Prostate gland (tissue), 2 donors: ENCODE results near the gene UBE2O. TPM values are rescaled to one million over a fixed set of nuclear protein-coding genes. Genes with fewer than 3 reads are reported as not detected.

Experiments used
- DNase-seq: peaks from one replicate; pipeline ENCODE4 v3.0.0-alpha.2; 2019; ENCODE audit warnings: low spot score
- H3K27ac ChIP-seq, 2 donors: fragments of 200-600 bp; sonication (generic); 2 replicates each; pipeline ENCODE4 v1.5.1; 2017 to 2019
- H3K27me3 ChIP-seq: fragments of 200-600 bp; sonication (generic); replicated peaks from 2 replicates; pipeline ENCODE4 v1.5.1; 2019; ENCODE audit not compliant: insufficient read depth
- H3K36me3 ChIP-seq, 2 donors: fragments of 200-600 bp; sonication (generic); 1 replicate in 1 of 2; 2 replicates in 1 of 2; pipeline versions ENCODE4 v1.5.1 to v1.8.1; 2017 to 2019
- H3K4me1 ChIP-seq: fragments of 200-600 bp; sonication (generic); replicated peaks from 2 replicates; pipeline ENCODE4 v1.5.1; 2019
- H3K4me3 ChIP-seq, 2 donors: fragments of 200-600 bp; sonication (generic); 2 replicates each; pipeline ENCODE4 v1.5.1; 2017 to 2019
- H3K9me3 ChIP-seq: fragments of 200-600 bp; sonication (generic); 2 replicates; pipeline ENCODE4 v1.5.1; 2017
- POLR2A ChIP-seq: fragments of 450-650 bp; IDR thresholded peaks from one replicate; pipeline ENCODE4 v1.6.1; 2016; ENCODE audit warnings: antibody characterized with exemption, mild to moderate bottlenecking
- POLR2AphosphoS5 ChIP-seq: sonication (generic); formaldehyde crosslinking; IDR thresholded peaks from one replicate; pipeline ENCODE4 v1.6.1; 2017; ENCODE audit warnings: antibody characterized with exemption
- WGBS: methylation state at CpG from one replicate; pipeline ENCODE4 v1.1.5; 2018; 5-methylcytosine and 5-hydroxymethylcytosine counted together
- intact Hi-C: fragments of 100-400 bp; cut with DNase I; formaldehyde crosslinking; loops from one replicate; pipeline ENCODE4 v1.14.2; 2022
- total RNA-seq, 2 donors: library from RNA; depleted of rRNA; stranded (reverse); fragments of >200 nt; gene quantifications; one replicate each; pipeline ENCODE4 v1.1.0, GENCODE V29; 2016
- TF ChIP-seq, protein P1 (sequence below), 4 experiments: fragments of 200-600 bp in 2 of 4; fragments of 450-650 bp in 2 of 4; sonication (generic) in 2 of 4; IDR thresholded peaks; 1 replicate in 3 of 4; 2 replicates in 1 of 4; pipeline ENCODE4 v1.5.1; 2016 to 2019; ENCODE audit warnings: antibody characterized with exemption in 4 of 4, mild to moderate bottlenecking in 2 of 4, moderate library complexity in 2 of 4

The UBE2O gene
- total RNA-seq, 2 donors from 2014 or later: 19.9 to 39.8 TPM

DNA sequence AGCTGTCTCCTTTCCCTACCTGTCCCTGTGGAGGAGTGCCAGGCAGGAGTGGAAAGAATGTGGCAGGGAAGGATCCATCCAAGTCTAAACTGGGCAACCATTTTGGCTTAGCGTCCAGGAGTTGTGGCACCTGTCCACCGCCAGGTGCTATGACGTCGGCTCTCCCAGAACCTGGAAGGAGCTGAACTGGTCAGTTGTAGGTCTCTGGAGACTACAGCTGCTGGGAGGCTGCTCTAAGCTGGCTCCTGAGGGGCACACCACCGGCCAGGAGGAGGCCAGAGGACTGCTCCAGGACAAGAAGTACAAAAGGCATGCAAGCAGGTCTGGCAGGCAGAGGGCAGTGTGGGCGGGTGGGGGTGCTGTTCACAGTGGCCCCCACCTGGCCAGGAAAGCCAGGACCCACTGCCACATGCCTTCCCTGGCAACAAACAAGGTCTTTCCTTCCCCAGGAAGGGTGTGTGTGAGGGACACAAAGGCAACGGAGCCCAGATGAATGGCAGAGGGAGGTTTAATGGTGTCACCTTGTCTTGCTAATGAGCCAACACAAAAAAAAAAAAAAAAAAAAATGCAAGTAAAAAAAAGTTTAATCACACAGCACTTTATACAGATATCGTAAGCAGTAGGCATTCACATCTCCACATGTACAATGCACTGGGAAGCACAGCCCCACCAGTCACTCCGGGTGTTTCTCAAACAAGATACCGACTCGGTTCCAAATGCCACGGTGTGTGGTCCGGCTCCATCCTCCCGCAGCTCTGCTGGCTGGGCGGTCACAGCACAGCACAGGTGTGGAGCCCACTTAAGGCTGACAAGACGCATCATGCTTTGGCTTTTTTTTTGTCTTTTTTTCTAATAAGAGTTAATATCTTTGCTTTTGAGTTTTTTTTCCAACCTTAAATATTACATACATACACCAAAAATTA is 63.7 kb downstream of the UBE2O start:
- WGBS: 56% methylated on average over 16 of the region's 16 CpGs

DNA sequence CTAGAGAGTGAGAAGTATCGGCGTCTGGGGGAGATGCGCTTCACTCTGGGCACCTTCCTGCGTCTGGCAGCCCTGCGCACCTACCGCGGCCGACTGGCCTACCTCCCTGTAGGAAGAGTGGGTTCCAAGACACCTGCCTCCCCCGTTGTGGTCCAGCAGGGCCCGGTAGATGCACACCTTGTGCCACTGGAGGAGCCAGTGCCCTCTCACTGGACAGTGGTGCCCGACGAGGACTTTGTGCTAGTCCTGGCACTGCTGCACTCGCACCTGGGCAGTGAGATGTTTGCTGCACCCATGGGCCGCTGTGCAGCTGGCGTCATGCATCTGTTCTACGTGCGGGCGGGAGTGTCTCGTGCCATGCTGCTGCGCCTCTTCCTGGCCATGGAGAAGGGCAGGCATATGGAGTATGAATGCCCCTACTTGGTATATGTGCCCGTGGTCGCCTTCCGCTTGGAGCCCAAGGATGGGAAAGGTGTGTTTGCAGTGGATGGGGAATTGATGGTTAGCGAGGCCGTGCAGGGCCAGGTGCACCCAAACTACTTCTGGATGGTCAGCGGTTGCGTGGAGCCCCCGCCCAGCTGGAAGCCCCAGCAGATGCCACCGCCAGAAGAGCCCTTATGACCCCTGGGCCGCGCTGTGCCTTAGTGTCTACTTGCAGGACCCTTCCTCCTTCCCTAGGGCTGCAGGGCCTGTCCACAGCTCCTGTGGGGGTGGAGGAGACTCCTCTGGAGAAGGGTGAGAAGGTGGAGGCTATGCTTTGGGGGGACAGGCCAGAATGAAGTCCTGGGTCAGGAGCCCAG is 65.8 kb downstream of the UBE2O start:
- no peak for DNase-seq
- WGBS: 90% methylated on average over 30 of the region's 31 CpGs
- no peaks in the 10 kb centered on the region for H3K9me3 ChIP-seq
- TF ChIP-seq, protein P1, sequence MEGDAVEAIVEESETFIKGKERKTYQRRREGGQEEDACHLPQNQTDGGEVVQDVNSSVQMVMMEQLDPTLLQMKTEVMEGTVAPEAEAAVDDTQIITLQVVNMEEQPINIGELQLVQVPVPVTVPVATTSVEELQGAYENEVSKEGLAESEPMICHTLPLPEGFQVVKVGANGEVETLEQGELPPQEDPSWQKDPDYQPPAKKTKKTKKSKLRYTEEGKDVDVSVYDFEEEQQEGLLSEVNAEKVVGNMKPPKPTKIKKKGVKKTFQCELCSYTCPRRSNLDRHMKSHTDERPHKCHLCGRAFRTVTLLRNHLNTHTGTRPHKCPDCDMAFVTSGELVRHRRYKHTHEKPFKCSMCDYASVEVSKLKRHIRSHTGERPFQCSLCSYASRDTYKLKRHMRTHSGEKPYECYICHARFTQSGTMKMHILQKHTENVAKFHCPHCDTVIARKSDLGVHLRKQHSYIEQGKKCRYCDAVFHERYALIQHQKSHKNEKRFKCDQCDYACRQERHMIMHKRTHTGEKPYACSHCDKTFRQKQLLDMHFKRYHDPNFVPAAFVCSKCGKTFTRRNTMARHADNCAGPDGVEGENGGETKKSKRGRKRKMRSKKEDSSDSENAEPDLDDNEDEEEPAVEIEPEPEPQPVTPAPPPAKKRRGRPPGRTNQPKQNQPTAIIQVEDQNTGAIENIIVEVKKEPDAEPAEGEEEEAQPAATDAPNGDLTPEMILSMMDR (IDR thresholded peaks at IDR 0.05): no peak
- TF ChIP-seq POLR2A (no peak), POLR2AphosphoS5 (no peak)
- no peaks in the 10 kb centered on the region for H3K27me3 ChIP-seq
- H3K4me3 ChIP-seq: no peak overlapping the region
- H3K36me3 ChIP-seq: no peaks in the 10 kb centered on the region
- intact Hi-C loops: no loop called here
- no peaks in the 10 kb centered on the region for H3K4me1 ChIP-seq
- H3K27ac ChIP-seq: no peak overlapping the region

More for the DNA sequence above, 63.7 kb downstream of the UBE2O start:
- no peak overlapping the region for H3K27ac ChIP-seq
- intact Hi-C loops: no loop called here
- H3K9me3 ChIP-seq: no peaks in the 10 kb centered on the region
- no peaks in the 10 kb centered on the region for H3K4me1 ChIP-seq
- no peaks in the 10 kb centered on the region for H3K36me3 ChIP-seq
- no peaks in the 10 kb centered on the region for H3K27me3 ChIP-seq
- TF ChIP-seq POLR2AphosphoS5: no peak
- TF ChIP-seq, protein P1 (IDR thresholded peaks at IDR 0.05): peak in 2 of 4 experiments; percentile 22 to 30
- no peak for TF ChIP-seq POLR2A
- no peak overlapping the region for H3K4me3 ChIP-seq
- no peak for DNase-seq

DNA sequence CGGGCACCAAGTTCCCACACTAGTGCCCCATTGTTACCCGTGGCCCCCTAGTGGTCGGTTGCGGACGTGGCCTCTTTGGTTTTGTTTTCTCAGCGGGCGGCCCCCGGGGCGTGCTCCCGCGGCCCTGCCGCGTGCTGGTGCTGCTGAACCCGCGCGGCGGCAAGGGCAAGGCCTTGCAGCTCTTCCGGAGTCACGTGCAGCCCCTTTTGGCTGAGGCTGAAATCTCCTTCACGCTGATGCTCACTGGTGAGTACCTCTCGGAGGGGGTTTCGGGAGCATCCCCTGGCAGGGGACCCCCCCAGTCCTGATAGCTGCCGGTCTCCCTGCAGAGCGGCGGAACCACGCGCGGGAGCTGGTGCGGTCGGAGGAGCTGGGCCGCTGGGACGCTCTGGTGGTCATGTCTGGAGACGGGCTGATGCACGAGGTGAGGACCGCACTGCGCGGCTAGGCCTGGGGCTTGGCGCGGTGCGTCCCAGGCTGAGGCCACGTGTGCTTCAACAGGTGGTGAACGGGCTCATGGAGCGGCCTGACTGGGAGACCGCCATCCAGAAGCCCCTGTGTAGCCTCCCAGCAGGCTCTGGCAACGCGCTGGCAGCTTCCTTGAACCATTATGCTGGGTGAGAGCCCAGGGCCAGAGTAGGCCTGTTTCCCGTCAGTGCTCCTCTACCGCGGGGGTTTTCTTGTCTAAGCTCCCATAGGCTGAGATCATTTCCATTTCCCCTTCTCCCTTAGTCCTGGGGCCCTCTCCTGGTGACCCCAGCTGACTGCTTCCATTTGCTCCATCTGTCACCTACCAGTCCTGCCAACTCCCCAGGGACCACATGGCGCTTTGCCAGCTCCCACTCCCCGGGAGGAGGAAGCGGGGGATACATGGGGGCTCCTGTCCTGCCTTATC is 66.8 kb downstream of the UBE2O start:
- Histone ChIP-seq H3K27me3 (no peaks in the 10 kb centered on the region), H3K27ac (no peak overlapping the region), H3K4me1 (no peaks in the 10 kb centered on the region), H3K36me3 (no peaks in the 10 kb centered on the region), H3K9me3 (no peaks in the 10 kb centered on the region), H3K4me3 (peak overlapping the region; percentile 45 to 50)
- intact Hi-C loops: no loop called here
- TF ChIP-seq, protein P1 (IDR thresholded peaks at IDR 0.05): peak; percentile 73 to 89 (median 83)
- peak; percentile 46 for TF ChIP-seq POLR2AphosphoS5
- TF ChIP-seq POLR2A: peak; percentile 2
- peak; percentile 63 for DNase-seq
- WGBS: 19% methylated on average over 32 of the region's 52 CpGs

DNA sequence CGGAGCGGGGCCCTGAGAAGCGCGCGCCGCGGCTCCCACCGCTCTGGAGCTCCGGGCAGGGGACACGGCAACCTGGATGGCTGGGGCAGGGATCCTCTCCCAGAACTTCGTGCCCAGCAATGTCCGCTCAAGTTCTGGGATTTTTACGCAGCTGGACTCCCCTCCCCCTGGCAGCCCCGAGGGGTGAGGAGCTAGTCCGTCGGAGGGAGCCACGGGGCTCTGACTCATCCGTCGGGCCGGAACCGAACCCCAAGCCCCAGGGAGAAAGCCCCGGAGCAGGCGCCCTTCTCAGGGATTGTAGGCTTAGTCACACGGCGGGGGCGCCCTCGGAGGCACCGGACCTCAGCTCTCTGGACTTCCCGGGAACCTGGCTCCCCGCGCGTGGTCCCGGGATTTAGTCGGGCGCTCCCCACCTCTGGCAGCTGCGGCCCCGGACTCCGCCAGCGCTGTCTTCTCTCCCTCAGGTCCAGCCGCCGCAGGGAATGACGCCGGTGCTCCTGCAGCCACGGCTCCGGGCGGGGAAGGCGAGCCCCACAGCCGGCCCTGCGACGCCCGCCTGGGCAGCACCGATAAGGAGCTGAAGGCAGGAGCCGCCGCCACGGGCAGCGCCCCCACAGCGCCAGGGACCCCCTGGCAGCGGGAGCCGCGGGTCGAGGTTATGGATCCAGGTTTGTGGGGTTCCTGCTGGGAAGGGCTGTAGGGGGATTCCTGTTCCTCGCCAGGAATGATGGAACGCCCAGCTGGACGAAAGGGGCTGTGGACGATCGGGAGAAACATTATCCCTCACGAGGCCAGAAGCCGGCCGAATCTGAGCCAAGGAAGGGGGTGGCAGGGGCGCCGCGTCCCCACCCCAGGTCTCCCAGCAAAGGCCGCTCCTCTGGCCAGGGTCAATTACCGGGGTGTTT is 67.7 kb downstream of the UBE2O start:
- peak; percentile 10 for TF ChIP-seq POLR2A
- TF ChIP-seq POLR2AphosphoS5: no peak
- TF ChIP-seq, protein P1 (IDR thresholded peaks at IDR 0.05): no peak
- Histone ChIP-seq H3K9me3 (no peaks in the 10 kb centered on the region), H3K4me3 (peak overlapping the region; percentile 45 to 50), H3K4me1 (no peaks in the 10 kb centered on the region), H3K27me3 (no peaks in the 10 kb centered on the region), H3K36me3 (no peaks in the 10 kb centered on the region), H3K27ac (peak overlapping the region; percentile 69 to 76)
- under 1% methylated on average over 51 of the region's 74 CpGs for WGBS
- intact Hi-C loops: no loop called here
- DNase-seq: no peak
